Measurements from ENCODE around the gene CLEC4M.
"Not testable (repeated sequence)": the region's sequence is repeated elsewhere in the genome, so short reads cannot be mapped to it uniquely, and the experiment has no call there.

CLEC4M gene

DNA sequence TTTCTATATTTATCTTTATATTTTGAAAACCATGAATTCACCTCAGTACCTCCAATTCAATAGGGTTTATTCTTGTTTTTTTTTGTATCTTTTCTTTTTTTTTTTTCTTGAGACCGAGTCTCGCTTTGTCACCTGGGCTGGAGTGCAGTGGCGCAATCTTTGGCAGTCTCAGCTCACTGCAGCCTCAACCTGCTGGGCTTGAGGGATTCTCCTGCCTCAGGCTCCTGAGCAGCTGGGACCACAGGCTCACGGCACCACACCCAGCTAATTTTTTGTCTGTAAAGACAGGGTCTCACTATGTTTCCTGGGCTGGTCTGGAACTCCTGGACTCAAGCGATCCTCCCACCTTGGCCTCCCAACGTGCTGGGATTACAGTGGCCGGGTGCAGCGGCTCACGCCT, 43.8 kb downstream of the CLEC4M start:
- Mint-ChIP-seq H3K9me3 (peaks cover 22% of the 10 kb centered on the region), H3K27ac (no peak overlapping the region), H3K27me3 (ENCODE audit: low read depth) (no peaks in the 10 kb centered on the region), H3K4me1 (no peaks in the 10 kb centered on the region), H3K4me3 (no peak overlapping the region), H3K36me3 (ENCODE audit: low read depth) (no peaks in the 10 kb centered on the region)
- TF ChIP-seq, protein P1, sequence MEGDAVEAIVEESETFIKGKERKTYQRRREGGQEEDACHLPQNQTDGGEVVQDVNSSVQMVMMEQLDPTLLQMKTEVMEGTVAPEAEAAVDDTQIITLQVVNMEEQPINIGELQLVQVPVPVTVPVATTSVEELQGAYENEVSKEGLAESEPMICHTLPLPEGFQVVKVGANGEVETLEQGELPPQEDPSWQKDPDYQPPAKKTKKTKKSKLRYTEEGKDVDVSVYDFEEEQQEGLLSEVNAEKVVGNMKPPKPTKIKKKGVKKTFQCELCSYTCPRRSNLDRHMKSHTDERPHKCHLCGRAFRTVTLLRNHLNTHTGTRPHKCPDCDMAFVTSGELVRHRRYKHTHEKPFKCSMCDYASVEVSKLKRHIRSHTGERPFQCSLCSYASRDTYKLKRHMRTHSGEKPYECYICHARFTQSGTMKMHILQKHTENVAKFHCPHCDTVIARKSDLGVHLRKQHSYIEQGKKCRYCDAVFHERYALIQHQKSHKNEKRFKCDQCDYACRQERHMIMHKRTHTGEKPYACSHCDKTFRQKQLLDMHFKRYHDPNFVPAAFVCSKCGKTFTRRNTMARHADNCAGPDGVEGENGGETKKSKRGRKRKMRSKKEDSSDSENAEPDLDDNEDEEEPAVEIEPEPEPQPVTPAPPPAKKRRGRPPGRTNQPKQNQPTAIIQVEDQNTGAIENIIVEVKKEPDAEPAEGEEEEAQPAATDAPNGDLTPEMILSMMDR (IDR thresholded peaks at IDR 0.05; ENCODE audit: unreplicated experiment in 3 of 3), result no peak

DNA sequence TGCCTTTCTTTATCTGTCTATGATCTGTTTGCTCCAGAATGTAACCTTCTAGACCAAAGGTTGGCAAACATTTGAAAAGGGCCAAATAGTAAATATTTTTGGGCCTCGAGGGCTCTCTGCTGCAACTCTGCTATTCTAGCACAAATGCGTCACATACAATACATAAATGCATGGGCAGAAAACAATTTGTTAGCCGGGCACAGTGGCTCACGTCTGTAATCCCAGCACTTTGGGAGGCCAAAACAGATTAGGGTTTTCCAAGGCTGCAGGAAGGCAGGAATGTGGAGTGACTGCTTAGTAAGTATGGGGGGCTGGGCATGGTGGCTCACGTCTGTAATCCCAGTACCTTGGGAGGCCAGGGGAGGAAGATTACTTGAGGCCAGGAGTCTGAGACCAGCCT, 45.1 kb downstream of the CLEC4M start:
- peaks cover 17% of the 10 kb centered on the region for H3K9me3 Mint-ChIP-seq
- peaks cover 6% of the 10 kb centered on the region for H3K27me3 Mint-ChIP-seq (ENCODE audit: low read depth)
- H3K4me3 Mint-ChIP-seq, result no peak overlapping the region
- no peaks in the 10 kb centered on the region for H3K36me3 Mint-ChIP-seq (ENCODE audit: low read depth)
- H3K27ac Mint-ChIP-seq, result no peak overlapping the region
- H3K4me1 Mint-ChIP-seq, result no peaks in the 10 kb centered on the region
- TF ChIP-seq, protein P1 (IDR thresholded peaks at IDR 0.05; ENCODE audit: unreplicated experiment in 3 of 3), result no peak

DNA sequence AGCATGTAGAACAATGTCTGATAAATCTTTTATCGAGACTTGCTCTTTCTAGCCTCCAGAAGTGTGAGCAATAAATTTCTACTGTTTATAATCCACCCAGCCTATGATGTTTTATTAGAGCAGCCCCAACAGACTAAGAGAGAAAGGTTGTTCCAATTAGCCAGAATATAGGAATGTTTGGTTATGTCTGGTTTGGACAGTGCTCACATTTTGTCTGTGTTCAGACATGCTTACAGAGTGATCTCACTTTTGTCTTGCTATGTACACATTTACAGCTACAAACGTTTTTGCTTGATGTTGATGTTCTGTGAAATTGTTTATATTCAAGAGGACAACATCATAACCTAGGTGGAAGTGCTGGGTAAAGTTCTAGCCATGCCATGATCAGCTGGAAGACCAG, 48.9 kb downstream of the CLEC4M start:
- TF ChIP-seq, protein P1 (IDR thresholded peaks at IDR 0.05; ENCODE audit: unreplicated experiment in 3 of 3), result no peak
- Mint-ChIP-seq H3K4me3 (no peak overlapping the region), H3K9me3 (peaks cover 29% of the 10 kb centered on the region), H3K4me1 (no peaks in the 10 kb centered on the region), H3K27me3 (ENCODE audit: low read depth) (peaks cover 25% of the 10 kb centered on the region), H3K27ac (no peak overlapping the region), H3K36me3 (ENCODE audit: low read depth) (no peaks in the 10 kb centered on the region)

DNA sequence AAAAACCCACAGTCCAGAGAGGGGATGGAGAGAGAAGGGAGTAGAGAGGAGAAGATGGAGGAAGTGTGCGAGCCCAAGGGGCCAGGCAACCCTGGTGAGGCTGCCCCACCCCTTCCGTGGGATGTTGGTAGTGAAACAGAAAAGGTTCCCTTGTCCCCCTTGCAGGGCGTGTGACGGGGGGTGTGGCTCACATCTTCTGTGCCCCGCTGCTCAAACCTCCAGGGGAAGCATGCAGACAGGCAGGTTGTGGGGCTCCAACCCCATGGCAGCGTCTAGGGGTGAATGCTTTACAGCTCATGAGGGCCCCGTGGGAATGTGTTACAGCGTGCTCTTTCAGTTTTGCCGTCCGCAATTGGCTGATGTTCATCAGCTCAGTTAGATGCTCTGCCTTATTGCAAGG, 52.3 kb downstream of the CLEC4M start:
- Mint-ChIP-seq H3K9me3 (peaks cover 34% of the 10 kb centered on the region), H3K36me3 (ENCODE audit: low read depth) (no peaks in the 10 kb centered on the region), H3K4me3 (no peak overlapping the region), H3K27ac (no peak overlapping the region), H3K27me3 (ENCODE audit: low read depth) (peaks cover 28% of the 10 kb centered on the region), H3K4me1 (no peaks in the 10 kb centered on the region)
- TF ChIP-seq, protein P1 (IDR thresholded peaks at IDR 0.05; ENCODE audit: unreplicated experiment in 3 of 3), result no peak

DNA sequence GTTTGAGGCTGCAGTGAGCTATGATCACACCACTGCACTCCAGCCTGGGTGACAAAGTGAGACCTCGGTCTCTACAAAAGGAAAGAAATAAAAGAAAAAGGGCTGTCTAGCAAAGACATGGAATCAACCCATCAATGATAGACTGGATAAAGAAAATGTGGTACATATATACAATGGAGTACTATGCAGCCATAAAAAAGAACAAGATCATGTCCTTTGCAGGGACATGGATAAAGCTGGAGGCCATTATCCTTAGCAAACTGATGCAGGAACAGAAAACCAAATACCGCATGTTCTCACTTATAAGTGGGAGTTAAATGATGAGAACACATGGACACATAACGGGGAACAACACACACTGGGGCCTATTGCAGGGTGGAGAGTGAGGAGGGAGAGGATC, 53.0 kb downstream of the CLEC4M start:
- not testable (repeated sequence) for H3K4me3 Mint-ChIP-seq; H3K27ac Mint-ChIP-seq; H3K4me1 Mint-ChIP-seq; H3K36me3 Mint-ChIP-seq (ENCODE audit: low read depth)
- H3K9me3 Mint-ChIP-seq, result peaks cover 29% of the 10 kb centered on the region
- peaks cover 33% of the 10 kb centered on the region for H3K27me3 Mint-ChIP-seq (ENCODE audit: low read depth)

DNA sequence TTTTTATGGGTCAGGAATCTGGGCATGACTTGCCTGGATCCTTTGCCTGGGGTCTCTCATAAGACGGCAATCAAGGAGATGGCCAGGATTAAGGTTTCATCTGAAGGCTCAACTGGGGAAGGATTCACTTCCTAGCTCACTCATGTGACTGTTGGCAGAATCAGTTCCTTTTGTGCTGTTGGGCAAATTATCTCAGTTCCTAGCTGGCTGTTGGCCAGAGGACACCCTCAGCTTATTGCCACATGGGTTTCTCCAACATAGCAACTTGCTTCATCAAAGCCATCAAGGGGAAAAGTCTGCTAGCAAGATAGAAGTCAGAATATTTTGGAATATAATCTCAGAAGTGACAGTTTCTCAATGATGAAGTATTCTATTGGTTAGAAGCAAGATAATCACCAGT, 54.8 kb downstream of the CLEC4M start:
- no peaks in the 10 kb centered on the region for H3K4me1 Mint-ChIP-seq
- no peak overlapping the region for H3K27ac Mint-ChIP-seq
- peaks cover 20% of the 10 kb centered on the region for H3K9me3 Mint-ChIP-seq
- TF ChIP-seq, protein P1 (IDR thresholded peaks at IDR 0.05; ENCODE audit: unreplicated experiment in 3 of 3), result no peak
- no peak overlapping the region for H3K4me3 Mint-ChIP-seq
- H3K36me3 Mint-ChIP-seq (ENCODE audit: low read depth), result no peaks in the 10 kb centered on the region
- H3K27me3 Mint-ChIP-seq (ENCODE audit: low read depth), result peaks cover 34% of the 10 kb centered on the region
